A549 treated with ZK216348 at 1 μM for 4 hours (cell line): ENCODE results near the gene SLC1A2. TPM values are rescaled to one million over a fixed set of nuclear protein-coding genes. Genes with fewer than 3 reads are reported as not detected.

Experiments
- total RNA-seq: library from RNA; stranded (reverse); fragments of 200-300 nt; extraction: Qiagen RNA extraction; gene quantifications from 5 replicates; pipeline ENCODE4 v1.2.3, GENCODE V29; 2022; ENCODE audit warnings: low read depth

The SLC1A2 gene
- total RNA-seq, result 0.05 to 0.32 TPM (median 0.09 TPM) in 4 of 5 replicates, not detected in the other

GRCh38 chr11:35419184-35419829 lies at the start of gene SLC1A2:
Gene SLC1A2, minus strand, starts transcription at chr11:35419558. Its CDS starts 592 bp downstream, at chr11:35418966.

Other genes starting within 250 kb of the SLC1A2 start
- gene PAMR1, start 106.1 kb upstream of the SLC1A2 start, total RNA-seq, result not detected in 5 replicates
- 27.0 to 42.8 TPM (median 39.8 TPM) in 5 replicates for gene FJX1, start 198.9 kb upstream of the SLC1A2 start, total RNA-seq
- 16.5 to 30.6 TPM (median 22.8 TPM) in 5 replicates for gene TRIM44, start 243.2 kb upstream of the SLC1A2 start, total RNA-seq